GM19438 (cell line): Measurements from ENCODE around the gene WSB2.
"Not testable (repeated sequence)": the region's sequence is repeated elsewhere in the genome, so short reads cannot be mapped to it uniquely, and the experiment has no call there.

Experiments
- ATAC-seq: cut with Tn5 transposase; IDR thresholded peaks from one replicate; pipeline ENCODE4 v1.9.1; 2021; ENCODE audit warnings: low read depth; ENCODE audit not compliant: unreplicated experiment

WSB2 gene

DNA sequence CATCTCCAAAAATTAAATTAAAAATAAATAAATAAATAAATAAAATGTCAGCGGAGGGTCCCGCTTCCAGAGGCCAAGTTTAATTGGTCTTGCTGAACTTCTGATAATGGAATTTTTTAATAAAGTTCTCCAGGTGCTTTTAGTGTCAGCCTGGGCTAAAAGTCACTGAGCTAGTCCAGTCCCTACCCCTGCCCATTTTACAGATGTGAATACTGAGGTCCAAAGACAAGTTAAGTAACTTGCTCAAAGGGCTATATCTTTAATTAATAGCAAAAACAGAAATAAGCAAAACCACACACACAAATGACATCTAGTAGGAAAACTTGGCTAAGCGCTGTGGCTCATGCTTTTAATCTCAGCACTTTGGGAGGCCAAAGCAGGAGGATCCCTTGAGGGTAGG lies 50.1 kb downstream of the WSB2 start:
- ATAC-seq: no peak

DNA sequence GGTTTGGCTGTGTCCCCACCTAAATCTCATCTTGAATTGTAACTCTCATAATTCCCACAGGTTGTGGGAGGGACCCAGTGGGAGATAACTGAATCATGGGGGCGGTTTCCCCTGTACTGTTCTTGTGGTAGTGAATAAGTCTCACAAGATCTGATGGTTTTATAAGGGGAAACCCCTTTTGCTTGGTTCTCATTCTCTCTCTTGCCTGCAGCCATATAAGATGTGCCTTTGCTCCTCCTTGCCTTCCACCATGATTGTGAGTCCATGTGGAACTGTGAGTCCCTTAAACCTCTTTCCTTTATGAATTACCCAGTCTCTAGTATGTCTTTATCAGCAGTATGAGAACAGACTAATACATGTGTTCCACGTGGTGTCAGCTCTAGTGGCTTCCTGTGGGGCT lies 61.2 kb downstream of the WSB2 start:
- ATAC-seq: not testable (repeated sequence)

GRCh38 chr12:117998719-117999118 lies 62.3 kb downstream of the WSB2 start:
- no peak for ATAC-seq

DNA sequence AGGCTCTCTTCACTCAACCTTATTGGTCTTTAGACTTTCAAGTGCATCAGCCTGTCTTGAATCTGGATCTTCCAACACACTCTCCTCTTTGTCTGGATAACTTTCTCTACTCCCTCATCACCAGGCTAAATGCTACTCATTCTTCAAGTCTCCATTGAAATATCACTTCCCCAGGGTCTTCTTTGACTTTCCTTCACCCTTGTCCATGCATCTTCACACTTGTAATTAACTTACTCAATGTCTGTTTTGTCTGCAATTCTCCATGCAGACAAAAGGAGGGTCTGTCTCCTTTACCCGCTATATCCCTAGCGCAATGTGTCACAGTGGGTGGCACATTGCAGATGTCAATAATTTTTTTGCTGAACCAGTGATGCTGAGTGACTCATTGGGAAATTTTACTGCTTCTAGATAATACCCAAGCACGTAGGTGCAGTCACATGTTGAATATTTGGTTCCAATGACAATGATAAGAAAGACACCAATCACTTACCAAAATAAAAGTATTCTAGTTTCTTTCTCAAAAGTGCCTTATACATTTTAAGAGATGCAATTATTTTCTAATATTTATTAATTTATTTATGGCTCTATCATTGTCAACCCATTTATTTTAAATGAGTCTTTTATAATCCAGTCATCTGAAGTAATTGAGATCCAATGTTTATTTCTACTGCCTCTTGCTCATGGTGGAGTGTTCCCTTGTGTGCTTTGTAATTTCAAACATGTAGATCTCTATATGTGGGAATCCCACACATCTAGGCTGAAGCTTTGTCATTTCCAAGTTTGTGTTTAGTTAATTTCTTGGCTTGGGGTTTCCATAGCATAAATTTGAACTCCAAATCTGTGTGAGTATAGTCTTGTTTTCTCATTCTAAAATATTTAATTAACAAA lies 66.2 kb downstream of the WSB2 start:
- no peak for ATAC-seq

DNA sequence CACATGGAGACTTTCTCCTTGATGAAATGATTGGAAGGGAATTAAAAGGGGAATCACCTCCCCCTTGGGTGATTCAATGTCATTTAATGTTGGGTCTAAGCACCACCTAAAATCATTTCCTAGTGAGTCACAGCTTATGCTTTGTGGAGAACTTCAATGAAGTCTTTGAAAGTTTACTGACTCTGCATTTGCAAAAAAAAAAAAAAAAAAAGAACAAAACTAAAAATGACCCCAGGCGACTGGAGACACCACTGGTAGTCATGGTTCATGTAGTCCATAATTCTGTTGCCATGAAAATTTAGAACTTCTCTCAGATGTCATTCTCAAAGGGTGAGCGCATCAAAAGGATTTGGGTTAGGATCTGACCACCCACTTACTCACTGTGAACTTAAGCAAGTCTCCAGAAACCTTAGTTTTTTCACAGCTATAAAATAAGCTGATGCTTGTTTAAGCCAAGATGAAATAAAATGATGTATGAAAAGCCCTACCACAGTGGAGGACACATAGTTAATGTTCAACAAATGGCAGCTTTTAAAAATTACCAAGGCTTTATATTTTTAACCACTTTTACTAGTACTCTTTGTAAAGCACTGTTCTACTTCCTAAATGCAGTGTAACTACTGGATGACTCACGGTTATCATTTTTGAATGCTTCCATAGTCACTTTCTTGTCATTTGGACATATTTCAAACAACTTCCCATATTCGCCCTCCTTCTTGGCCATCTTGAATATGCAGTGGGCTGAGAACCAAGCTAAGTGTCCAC lies 74.1 kb downstream of the WSB2 start:
- ATAC-seq: no peak

GRCh38 chr12:117985182-117985581 lies 75.8 kb downstream of the WSB2 start:
- no peak for ATAC-seq
